GM12875 (cell line): ENCODE results near the gene NOP58.
"Not testable (repeated sequence)": the region's sequence is repeated elsewhere in the genome, so short reads cannot be mapped to it uniquely, and the experiment has no call there.

Source experiments
- H3K4me3 ChIP-seq: one replicate; pipeline ENCODE4 v1.5.1; 2011; ENCODE audit warnings: low read depth, low read length, control low read depth
- CTCF ChIP-seq: IDR thresholded peaks from 2 replicates; pipeline ENCODE4 v1.5.1; 2011; ENCODE audit warnings: low read depth, mild to moderate bottlenecking, control low read depth, inconsistent platforms, low read length, moderate library complexity, borderline replicate concordance; ENCODE audit not compliant: insufficient read depth

NOP58 gene, protein sequence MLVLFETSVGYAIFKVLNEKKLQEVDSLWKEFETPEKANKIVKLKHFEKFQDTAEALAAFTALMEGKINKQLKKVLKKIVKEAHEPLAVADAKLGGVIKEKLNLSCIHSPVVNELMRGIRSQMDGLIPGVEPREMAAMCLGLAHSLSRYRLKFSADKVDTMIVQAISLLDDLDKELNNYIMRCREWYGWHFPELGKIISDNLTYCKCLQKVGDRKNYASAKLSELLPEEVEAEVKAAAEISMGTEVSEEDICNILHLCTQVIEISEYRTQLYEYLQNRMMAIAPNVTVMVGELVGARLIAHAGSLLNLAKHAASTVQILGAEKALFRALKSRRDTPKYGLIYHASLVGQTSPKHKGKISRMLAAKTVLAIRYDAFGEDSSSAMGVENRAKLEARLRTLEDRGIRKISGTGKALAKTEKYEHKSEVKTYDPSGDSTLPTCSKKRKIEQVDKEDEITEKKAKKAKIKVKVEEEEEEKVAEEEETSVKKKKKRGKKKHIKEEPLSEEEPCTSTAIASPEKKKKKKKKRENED

GRCh38 chr2:202265467-202266277, at the start of gene NOP58:
Gene NOP58 (plus strand): TSS chr2:202265763. CDS start chr2:202265942, 179 bp downstream.
- TF ChIP-seq CTCF: no peak
- H3K4me3 ChIP-seq: peak within 1 kb of the TSS; percentile 69

- no peak for TF ChIP-seq CTCF
- no peak overlapping the region for H3K4me3 ChIP-seq
These were observed 43.7 kb upstream of the NOP58 start for GRCh38 chr2:202221873-202222272.

DNA sequence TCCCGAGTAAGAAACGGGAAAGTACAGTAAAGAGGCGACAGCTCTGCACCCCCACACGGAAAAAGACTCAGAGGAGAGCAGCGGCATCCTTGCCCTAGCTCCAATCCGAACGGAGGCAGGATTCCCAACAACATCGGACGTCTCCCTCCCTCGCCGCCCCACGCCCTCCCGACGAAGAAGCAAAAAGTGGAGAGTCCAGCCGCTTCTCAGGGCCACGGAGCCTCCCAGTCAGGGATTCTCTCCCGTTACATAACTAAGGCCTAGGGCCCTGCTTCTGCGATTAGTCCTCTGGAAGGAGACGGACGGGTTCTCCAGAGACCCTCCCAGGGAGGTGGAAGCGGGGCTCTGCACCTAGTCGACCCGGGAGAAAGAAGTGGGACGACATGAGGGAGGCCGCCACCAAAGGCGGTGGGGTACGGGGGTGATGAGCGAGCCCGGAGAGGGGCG, 27.8 kb upstream of the NOP58 start:
- TF ChIP-seq CTCF: no peak
- H3K4me3 ChIP-seq: peak overlapping the region; percentile 74

GRCh38 chr2:202238234-202239197, 27.0 kb upstream of the NOP58 start, which contains the start of gene SUMO1:
Gene SUMO1 (minus strand): TSS chr2:202238597. CDS start chr2:202238451, 146 bp downstream.
- TF ChIP-seq CTCF: no peak
- H3K4me3 ChIP-seq: peak within 1 kb of the TSS; percentile 74

DNA sequence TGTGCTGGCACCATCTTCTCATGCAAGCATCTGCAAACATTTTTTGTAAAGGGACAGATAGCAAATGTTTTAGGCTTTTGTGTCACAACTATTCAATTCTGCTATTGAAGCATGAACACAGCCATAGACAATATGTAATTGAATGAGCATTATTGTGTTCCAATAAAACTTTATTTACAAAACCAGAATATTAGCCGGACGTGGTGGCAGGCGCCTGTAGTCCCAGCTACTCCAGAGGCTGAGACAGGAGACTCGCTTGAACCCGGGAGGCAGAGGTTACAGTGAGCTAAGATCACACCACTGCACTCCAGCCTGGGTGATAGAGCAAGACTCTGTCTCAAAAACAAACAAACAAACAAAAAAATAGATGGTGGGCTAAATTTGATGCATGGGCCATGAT, 17.9 kb upstream of the NOP58 start:
- H3K4me3 ChIP-seq: not testable (repeated sequence)

GRCh38 chr2:202249521-202250253, 15.9 kb upstream of the NOP58 start:
- no peak for TF ChIP-seq CTCF
- H3K4me3 ChIP-seq: no peak overlapping the region
